ENCODE data around the gene RET. TPM values are rescaled to one million over a fixed set of nuclear protein-coding genes. Genes with fewer than 3 reads are reported as not detected.

RET gene
- total RNA-seq, 4 donors from 2014 or later, result 1.4 to 3.9 (median 1.8) TPM

GRCh38 chr10:43042503-43043341 lies 34.1 kb upstream of the RET start:
- Histone ChIP-seq H3K4me3 (no peak overlapping the region), H3K9me3 (no peaks in the 10 kb centered on the region), H3K27ac (no peak overlapping the region), H3K36me3 (no peaks in the 10 kb centered on the region), H3K27me3 (peaks cover under 1% of the 10 kb centered on the region), H3K4me1 (no peaks in the 10 kb centered on the region)
- no peak for TF ChIP-seq POLR2AphosphoS5 (IDR thresholded peaks at IDR 0.05)
- no peak for TF ChIP-seq EP300 (IDR thresholded peaks at IDR 0.05)
- no peak for TF ChIP-seq POLR2A (IDR thresholded peaks at IDR 0.05)
- TF ChIP-seq, protein P1, sequence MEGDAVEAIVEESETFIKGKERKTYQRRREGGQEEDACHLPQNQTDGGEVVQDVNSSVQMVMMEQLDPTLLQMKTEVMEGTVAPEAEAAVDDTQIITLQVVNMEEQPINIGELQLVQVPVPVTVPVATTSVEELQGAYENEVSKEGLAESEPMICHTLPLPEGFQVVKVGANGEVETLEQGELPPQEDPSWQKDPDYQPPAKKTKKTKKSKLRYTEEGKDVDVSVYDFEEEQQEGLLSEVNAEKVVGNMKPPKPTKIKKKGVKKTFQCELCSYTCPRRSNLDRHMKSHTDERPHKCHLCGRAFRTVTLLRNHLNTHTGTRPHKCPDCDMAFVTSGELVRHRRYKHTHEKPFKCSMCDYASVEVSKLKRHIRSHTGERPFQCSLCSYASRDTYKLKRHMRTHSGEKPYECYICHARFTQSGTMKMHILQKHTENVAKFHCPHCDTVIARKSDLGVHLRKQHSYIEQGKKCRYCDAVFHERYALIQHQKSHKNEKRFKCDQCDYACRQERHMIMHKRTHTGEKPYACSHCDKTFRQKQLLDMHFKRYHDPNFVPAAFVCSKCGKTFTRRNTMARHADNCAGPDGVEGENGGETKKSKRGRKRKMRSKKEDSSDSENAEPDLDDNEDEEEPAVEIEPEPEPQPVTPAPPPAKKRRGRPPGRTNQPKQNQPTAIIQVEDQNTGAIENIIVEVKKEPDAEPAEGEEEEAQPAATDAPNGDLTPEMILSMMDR (IDR thresholded peaks at IDR 0.05), result no peak
- ATAC-seq, result no peak
- WGBS, 2 donors (ENCODE audit: low coverage in 1 of 2), result 80% methylated on average over 1 of the region's 12 CpGs; no CpG with 5 or more reads in 1 of the 2 donors

GRCh38 chr10:43043342-43043772 lies 33.5 kb upstream of the RET start:
- no peak overlapping the region for H3K27ac ChIP-seq
- no peaks in the 10 kb centered on the region for H3K9me3 ChIP-seq
- 80% methylated on average over 1 of the region's 9 CpGs for WGBS, 2 donors (ENCODE audit: low coverage in 1 of 2)
- TF ChIP-seq, protein P1 (IDR thresholded peaks at IDR 0.05), result no peak
- TF ChIP-seq POLR2A (IDR thresholded peaks at IDR 0.05), result no peak
- no peak for TF ChIP-seq POLR2AphosphoS5 (IDR thresholded peaks at IDR 0.05)
- TF ChIP-seq EP300 (IDR thresholded peaks at IDR 0.05), result no peak
- no peaks in the 10 kb centered on the region for H3K36me3 ChIP-seq
- ATAC-seq, result no peak
- no peak overlapping the region for H3K4me3 ChIP-seq
- no peaks in the 10 kb centered on the region for H3K4me1 ChIP-seq
- H3K27me3 ChIP-seq, result peaks cover 7% of the 10 kb centered on the region

- peaks cover 13% of the 10 kb centered on the region for H3K27me3 ChIP-seq
- no peaks in the 10 kb centered on the region for H3K36me3 ChIP-seq
- TF ChIP-seq, protein P1 (IDR thresholded peaks at IDR 0.05), result no peak
- TF ChIP-seq EP300 (IDR thresholded peaks at IDR 0.05) (no peak), POLR2AphosphoS5 (IDR thresholded peaks at IDR 0.05) (no peak), POLR2A (IDR thresholded peaks at IDR 0.05) (no peak)
- no peaks in the 10 kb centered on the region for H3K4me1 ChIP-seq
- ATAC-seq, result no peak
- WGBS, 2 donors (ENCODE audit: low coverage in 1 of 2), result 83% methylated on average over 1 of the region's 9 CpGs; no CpG with 5 or more reads in 1 of the 2 donors
- H3K27ac ChIP-seq, result no peak overlapping the region
- H3K9me3 ChIP-seq, result no peaks in the 10 kb centered on the region
- H3K4me3 ChIP-seq, result no peak overlapping the region
Observed at GRCh38 chr10:43043773-43044447, 33.0 kb upstream of the RET start.

DNA sequence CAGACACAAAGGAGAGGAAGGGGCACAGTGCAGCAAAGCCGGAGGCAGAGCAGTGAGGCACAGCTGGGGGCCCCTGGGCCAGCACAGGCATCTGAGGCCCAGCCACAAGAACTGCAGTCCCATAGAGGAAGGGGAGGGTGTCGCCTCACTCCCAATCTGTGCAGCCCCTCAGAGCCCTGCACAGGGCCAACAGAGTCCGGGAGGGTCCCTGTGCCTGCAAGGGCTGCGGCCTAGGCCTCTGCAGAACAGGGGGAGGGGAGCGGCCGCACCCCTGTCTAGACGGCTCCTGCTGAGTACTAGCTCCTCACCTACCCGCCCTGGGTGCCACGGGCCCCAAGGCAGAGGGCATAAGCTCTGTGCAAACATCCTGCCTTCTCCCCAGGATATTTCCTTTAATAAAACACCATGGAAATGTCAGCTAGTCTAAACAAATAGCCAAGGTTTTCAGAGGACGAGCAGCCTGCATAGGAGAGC lies 32.4 kb upstream of the RET start:
- no peak overlapping the region for H3K27ac ChIP-seq
- no peak overlapping the region for H3K4me3 ChIP-seq
- TF ChIP-seq POLR2A (IDR thresholded peaks at IDR 0.05), result no peak
- no peaks in the 10 kb centered on the region for H3K4me1 ChIP-seq
- no peak for ATAC-seq
- no CpG with 5 or more reads among the region's 10 CpGs for WGBS, 2 donors (ENCODE audit: low coverage in 1 of 2)
- H3K27me3 ChIP-seq, result peaks cover 18% of the 10 kb centered on the region
- H3K36me3 ChIP-seq, result no peaks in the 10 kb centered on the region
- H3K9me3 ChIP-seq, result no peaks in the 10 kb centered on the region

DNA sequence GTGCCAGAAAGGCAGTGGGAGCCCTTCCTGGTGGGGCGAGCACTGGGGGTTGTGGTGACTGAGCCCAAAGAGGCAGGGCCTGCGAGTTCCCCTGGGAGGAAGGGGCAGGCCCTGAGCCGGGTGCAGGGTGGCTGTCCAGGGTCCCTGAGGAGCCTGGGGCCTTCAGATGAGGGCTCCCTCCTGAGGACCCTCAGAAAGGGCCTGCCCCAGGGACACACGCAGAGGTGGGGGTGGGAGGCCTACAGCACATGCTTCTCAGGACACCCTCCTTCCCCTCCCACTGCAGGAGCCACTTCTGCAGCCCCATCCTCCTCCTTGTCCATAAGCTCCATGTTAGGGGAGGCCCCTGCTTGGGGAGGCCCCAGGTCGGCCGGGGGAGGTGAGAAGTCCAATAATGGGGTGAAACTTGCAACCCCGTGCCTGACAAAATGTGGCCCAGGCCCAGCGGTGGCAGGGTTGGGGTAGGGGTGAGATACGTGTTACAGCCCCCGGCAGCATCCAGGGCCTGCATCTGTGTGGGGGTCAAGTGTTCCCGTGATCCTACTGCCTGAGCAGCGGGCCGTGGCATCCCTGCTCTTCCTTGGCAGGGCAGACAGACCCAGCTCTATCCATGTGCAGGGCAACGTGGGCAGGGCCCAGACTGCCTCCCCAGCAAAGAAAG lies 31.8 kb upstream of the RET start:
- no CpG with 5 or more reads among the region's 14 CpGs for WGBS, 2 donors (ENCODE audit: low coverage in 1 of 2)
- no peaks in the 10 kb centered on the region for H3K36me3 ChIP-seq
- no peaks in the 10 kb centered on the region for H3K4me1 ChIP-seq
- no peak for ATAC-seq
- peaks cover 21% of the 10 kb centered on the region for H3K27me3 ChIP-seq
- H3K9me3 ChIP-seq, result no peaks in the 10 kb centered on the region
- H3K4me3 ChIP-seq, result no peak overlapping the region
- no peak overlapping the region for H3K27ac ChIP-seq
- TF ChIP-seq EP300 (IDR thresholded peaks at IDR 0.05) (no peak), POLR2A (IDR thresholded peaks at IDR 0.05) (no peak), POLR2AphosphoS5 (IDR thresholded peaks at IDR 0.05) (no peak)
